Hepatocyte (in vitro differentiated cells): ENCODE measurements around the gene XPNPEP1. TPM values are rescaled to one million over a fixed set of nuclear protein-coding genes. Genes with fewer than 3 reads are reported as not detected.

Experiments used
- DNase-seq: peaks from one replicate; pipeline ENCODE4 v3.0.0-alpha.2; 2016; ENCODE audit warnings: low spot score
- H2AFZ ChIP-seq: fragments of 200-600 bp; sonication (generic); 2 replicates; pipeline ENCODE4 v1.6.0; 2016; ENCODE audit warnings: antibody characterized with exemption, mild to moderate bottlenecking
- H3K27ac ChIP-seq: fragments of 200-600 bp; sonication (generic); 2 replicates; pipeline ENCODE4 v1.5.1; 2016; ENCODE audit warnings: mild to moderate bottlenecking
- H3K27me3 ChIP-seq: fragments of 200-600 bp; sonication (generic); 2 replicates; pipeline ENCODE4 v1.6.1; 2016
- H3K36me3 ChIP-seq: fragments of 200-600 bp; sonication (generic); replicated peaks from 2 replicates; pipeline ENCODE4 v1.5.1; 2016; ENCODE audit warnings: low read depth; ENCODE audit not compliant: insufficient read depth
- H3K4me1 ChIP-seq: fragments of 200-600 bp; sonication (generic); 2 replicates; pipeline ENCODE4 v1.5.1; 2016; ENCODE audit warnings: mild to moderate bottlenecking, moderate library complexity; ENCODE audit not compliant: insufficient read depth
- H3K4me2 ChIP-seq: fragments of 200-600 bp; sonication (generic); 2 replicates; pipeline ENCODE4 v1.6.0; 2016
- H3K4me3 ChIP-seq: fragments of 200-600 bp; sonication (generic); 2 replicates; pipeline ENCODE4 v1.5.1; 2016; ENCODE audit warnings: mild to moderate bottlenecking
- H3K79me2 ChIP-seq: fragments of 200-600 bp; sonication (generic); 2 replicates; pipeline ENCODE4 v1.6.0; 2017; ENCODE audit warnings: mild to moderate bottlenecking
- H3K9me2 ChIP-seq: fragments of 200-600 bp; sonication (generic); replicated peaks from 2 replicates; pipeline ENCODE4 v1.6.0; 2017; ENCODE audit warnings: mild to moderate bottlenecking; ENCODE audit not compliant: insufficient read depth
- H3K9me3 ChIP-seq: fragments of 200-600 bp; sonication (generic); 2 replicates; pipeline ENCODE4 v1.5.1; 2016; ENCODE audit warnings: low read depth, mild to moderate bottlenecking
- H4K20me1 ChIP-seq: fragments of 200-600 bp; sonication (generic); 2 replicates; pipeline ENCODE4 v1.6.0; 2016; ENCODE audit warnings: mild to moderate bottlenecking; ENCODE audit not compliant: insufficient read depth, poor library complexity, severe bottlenecking
- CTCF ChIP-seq: fragments of 200-600 bp; sonication (generic); IDR thresholded peaks from 2 replicates; pipeline ENCODE4 v1.5.1; 2016; ENCODE audit warnings: antibody characterized with exemption, mild to moderate bottlenecking; ENCODE audit not compliant: poor library complexity
- EZH2 ChIP-seq: fragments of 200-600 bp; sonication (generic); IDR thresholded peaks from 2 replicates; pipeline ENCODE4 v1.6.1; 2016; ENCODE audit warnings: antibody characterized with exemption, mild to moderate bottlenecking, borderline replicate concordance
- EZH2phosphoT487 ChIP-seq: fragments of 200-600 bp; sonication (generic); IDR thresholded peaks from one replicate; pipeline ENCODE4 v1.6.1; 2018; ENCODE audit warnings: antibody characterized with exemption, mild to moderate bottlenecking, low read depth, moderate library complexity; ENCODE audit not compliant: unreplicated experiment, severe bottlenecking
- WGBS: methylation state at CpG from one replicate; pipeline ENCODE4 v1.1.6; 2016; ENCODE audit warnings: low lambda C conversion rate; ENCODE audit errors: missing lambda C conversion rate; 5-methylcytosine and 5-hydroxymethylcytosine counted together
- polyA plus RNA-seq: library from polyadenylated mRNA; unstranded; fragments of >200 nt; fragmentation: Nextera tagmentation; extraction: Ambion mirVana; gene quantifications from 2 replicates; pipeline ENCODE4 v1.2.1, GENCODE V29; 2016
- total RNA-seq: library from RNA; depleted of rRNA; stranded (reverse); fragments of >200 nt; gene quantifications from 2 replicates; pipeline ENCODE4 v1.2.3, GENCODE V29; 2014

Gene XPNPEP1
- total and polyA plus RNA-seq, 2 experiments from 2014 or later = 55.5 to 99.4 TPM

- TF ChIP-seq EZH2phosphoT487 = no peak
- TF ChIP-seq EZH2 = no peak
- no peak for TF ChIP-seq CTCF
- no peak overlapping the region for H2AFZ ChIP-seq
- no peaks in the 10 kb centered on the region for H3K36me3 ChIP-seq
- H3K9me2 ChIP-seq = no peaks in the 10 kb centered on the region
- H3K4me2 ChIP-seq = no peak overlapping the region
- H3K79me2 ChIP-seq = no peaks in the 10 kb centered on the region
- no peak overlapping the region for H3K4me3 ChIP-seq
- H3K27ac ChIP-seq = peak overlapping the region; percentile 45
- H4K20me1 ChIP-seq = no peaks in the 10 kb centered on the region
- peaks cover 18% of the 10 kb centered on the region for H3K4me1 ChIP-seq
- H3K9me3 ChIP-seq = no peaks in the 10 kb centered on the region
- WGBS = 94% methylated on average over 8 of the region's 8 CpGs
- no peak for DNase-seq
- H3K27me3 ChIP-seq = no peaks in the 10 kb centered on the region
Measured at GRCh38 chr10:109959259-109960145, 36.2 kb upstream of the XPNPEP1 start.

GRCh38 chr10:109958059-109958458 lies 34.7 kb upstream of the XPNPEP1 start:
- Histone ChIP-seq H3K4me2 (no peak overlapping the region), H3K27ac (no peak overlapping the region), H3K9me3 (no peaks in the 10 kb centered on the region), H3K36me3 (no peaks in the 10 kb centered on the region), H3K4me1 (peaks cover 15% of the 10 kb centered on the region), H2AFZ (no peak overlapping the region), H3K4me3 (no peak overlapping the region), H3K9me2 (no peaks in the 10 kb centered on the region), H3K27me3 (no peaks in the 10 kb centered on the region), H3K79me2 (no peaks in the 10 kb centered on the region), H4K20me1 (no peaks in the 10 kb centered on the region)
- DNase-seq = no peak
- 74% methylated on average over 2 of the region's 2 CpGs for WGBS
- no peak for TF ChIP-seq EZH2
- no peak for TF ChIP-seq EZH2phosphoT487

- no peaks in the 10 kb centered on the region for H3K27me3 ChIP-seq
- no peaks in the 10 kb centered on the region for H3K79me2 ChIP-seq
- H3K4me1 ChIP-seq = peaks cover 15% of the 10 kb centered on the region
- DNase-seq = no peak
- H3K4me2 ChIP-seq = no peak overlapping the region
- H2AFZ ChIP-seq = no peak overlapping the region
- no peaks in the 10 kb centered on the region for H3K36me3 ChIP-seq
- TF ChIP-seq CTCF = no peak
- no peak for TF ChIP-seq EZH2
- no peak for TF ChIP-seq EZH2phosphoT487
- WGBS = 92% methylated on average over 9 of the region's 9 CpGs
- H4K20me1 ChIP-seq = no peaks in the 10 kb centered on the region
- H3K9me2 ChIP-seq = no peaks in the 10 kb centered on the region
- H3K9me3 ChIP-seq = no peaks in the 10 kb centered on the region
- H3K4me3 ChIP-seq = no peak overlapping the region
- no peak overlapping the region for H3K27ac ChIP-seq
Measured at GRCh38 chr10:109957092-109957797, 33.9 kb upstream of the XPNPEP1 start.
